Kidney epithelial cell (primary cell): ENCODE measurements around the gene TWIST1. TPM values are rescaled to one million over a fixed set of nuclear protein-coding genes. Genes with fewer than 3 reads are reported as not detected.

Experiments used
- total RNA-seq: library from RNA; depleted of rRNA; stranded (reverse); fragments of >200 nt; gene quantifications from 2 replicates; pipeline ENCODE4 v1.2.3, GENCODE V29; 2015

The TWIST1 gene
- total RNA-seq, 1 donor from 2014 or later: 6.3 TPM

Other genes starting within 250 kb of the TWIST1 start
- gene FERD3L, start 27.8 kb upstream of the TWIST1 start, total RNA-seq: not detected in 2 replicates